ENCODE data around the gene TRIM59.

The TRIM59 gene
- total RNA-seq = 17.2 to 25.2 (median 19.3) reads per million in 4 experiments

GRCh38 chr3:160449636-160450598 lies at the start of gene TRIM59:
TSS of gene TRIM59 (minus strand) at chr3:160449786. CDS start at chr3:160439183, 10,603 bp downstream.
- DNase-seq = peak; percentile 92

GRCh38 chr3:160498202-160498601 lies 48.6 kb upstream of the TRIM59 start:
- no peak for DNase-seq

- DNase-seq = no peak
Measured at GRCh38 chr3:160490166-160490565, 40.6 kb upstream of the TRIM59 start.

GRCh38 chr3:160486459-160486869 lies 36.9 kb upstream of the TRIM59 start:
- no peak for DNase-seq

GRCh38 chr3:160482796-160483195 lies 33.2 kb upstream of the TRIM59 start:
- no peak for DNase-seq

GRCh38 chr3:160481856-160482255 lies 32.3 kb upstream of the TRIM59 start:
- DNase-seq = no peak

GRCh38 chr3:160480931-160481330 lies 31.3 kb upstream of the TRIM59 start:
- DNase-seq = no peak

- no peak for DNase-seq
Measured at GRCh38 chr3:160479376-160479775, 29.8 kb upstream of the TRIM59 start.

- DNase-seq = no peak
Measured at GRCh38 chr3:160478338-160478737, 28.8 kb upstream of the TRIM59 start.

GRCh38 chr3:160477750-160478149 lies 28.2 kb upstream of the TRIM59 start:
- no peak for DNase-seq

GRCh38 chr3:160475884-160476283 lies 26.3 kb upstream of the TRIM59 start:
- DNase-seq = no peak

- DNase-seq = no peak
Measured at GRCh38 chr3:160475153-160475552, 25.6 kb upstream of the TRIM59 start.

- DNase-seq = no peak
Measured at GRCh38 chr3:160474416-160474838, 24.8 kb upstream of the TRIM59 start.

GRCh38 chr3:160473978-160474377 lies 24.4 kb upstream of the TRIM59 start:
- DNase-seq = no peak

GRCh38 chr3:160473221-160473620 lies 23.6 kb upstream of the TRIM59 start:
- no peak for DNase-seq

- no peak for DNase-seq
Measured at GRCh38 chr3:160472344-160472743, 22.8 kb upstream of the TRIM59 start.

- DNase-seq = no peak
Measured at GRCh38 chr3:160471892-160472291, 22.3 kb upstream of the TRIM59 start.

- DNase-seq = no peak
Measured at GRCh38 chr3:160470181-160470580, 20.6 kb upstream of the TRIM59 start.

- no peak for DNase-seq
Measured at GRCh38 chr3:160464971-160465370, 15.4 kb upstream of the TRIM59 start.

GRCh38 chr3:160464321-160464720 lies 14.7 kb upstream of the TRIM59 start:
- no peak for DNase-seq

GRCh38 chr3:160460033-160460432 lies 10.4 kb upstream of the TRIM59 start:
- DNase-seq = no peak

- DNase-seq = no peak
Measured at GRCh38 chr3:160459450-160459970, 9.9 kb upstream of the TRIM59 start.

GRCh38 chr3:160458151-160458550 lies 8.6 kb upstream of the TRIM59 start:
- DNase-seq = no peak

GRCh38 chr3:160455846-160456245 lies 6.3 kb upstream of the TRIM59 start:
- no peak for DNase-seq

All from effector CD8-positive, alpha-beta T cell (primary cell).